ENCODE measurements around the gene NNMT. TPM values are rescaled to one million over a fixed set of nuclear protein-coding genes. Genes with fewer than 3 reads are reported as not detected.

The NNMT gene
- total RNA-seq, 1 donor from 2014 or later = 1,040 TPM

DNA sequence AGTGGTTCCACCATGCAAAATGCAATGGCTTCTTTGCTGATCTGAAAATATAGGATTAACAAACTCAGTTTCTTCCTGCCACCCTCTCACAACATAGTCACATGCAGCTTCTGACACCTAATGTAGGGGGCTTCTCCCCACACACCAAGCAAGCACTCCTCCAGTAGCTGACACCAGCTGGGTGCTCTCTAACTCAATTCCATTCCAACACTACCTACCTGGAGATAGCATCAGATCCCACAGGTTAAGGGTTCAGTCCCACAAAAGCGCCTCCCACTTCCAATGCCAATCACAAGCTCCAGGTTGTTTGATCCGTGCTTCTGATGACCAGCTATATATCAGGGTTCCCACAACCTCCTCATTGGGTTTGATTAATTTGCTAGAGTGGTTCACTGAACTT, 31.8 kb upstream of the NNMT start:
- H3K27ac ChIP-seq = no peak overlapping the region
- intact Hi-C loops (cut with DNase I) = loop anchor here (5.0 kb wide), 1 partner anchor 67 kb away; no protein-coding TSS in a partner anchor
- peaks cover 0 to 4% of the 10 kb centered on the region in 2 donors for H3K36me3 ChIP-seq
- H3K4me3 ChIP-seq = no peak overlapping the region
- H3K27me3 ChIP-seq = no peaks in the 10 kb centered on the region
- peak in 1 of 2 donors; percentile 57 for DNase-seq (ENCODE audit: low spot score in 2 of 2)
- peaks cover 8 to 15% of the 10 kb centered on the region in 2 donors for H3K4me1 ChIP-seq
- H3K9me3 ChIP-seq = no peaks in the 10 kb centered on the region
- TF ChIP-seq, protein P1, sequence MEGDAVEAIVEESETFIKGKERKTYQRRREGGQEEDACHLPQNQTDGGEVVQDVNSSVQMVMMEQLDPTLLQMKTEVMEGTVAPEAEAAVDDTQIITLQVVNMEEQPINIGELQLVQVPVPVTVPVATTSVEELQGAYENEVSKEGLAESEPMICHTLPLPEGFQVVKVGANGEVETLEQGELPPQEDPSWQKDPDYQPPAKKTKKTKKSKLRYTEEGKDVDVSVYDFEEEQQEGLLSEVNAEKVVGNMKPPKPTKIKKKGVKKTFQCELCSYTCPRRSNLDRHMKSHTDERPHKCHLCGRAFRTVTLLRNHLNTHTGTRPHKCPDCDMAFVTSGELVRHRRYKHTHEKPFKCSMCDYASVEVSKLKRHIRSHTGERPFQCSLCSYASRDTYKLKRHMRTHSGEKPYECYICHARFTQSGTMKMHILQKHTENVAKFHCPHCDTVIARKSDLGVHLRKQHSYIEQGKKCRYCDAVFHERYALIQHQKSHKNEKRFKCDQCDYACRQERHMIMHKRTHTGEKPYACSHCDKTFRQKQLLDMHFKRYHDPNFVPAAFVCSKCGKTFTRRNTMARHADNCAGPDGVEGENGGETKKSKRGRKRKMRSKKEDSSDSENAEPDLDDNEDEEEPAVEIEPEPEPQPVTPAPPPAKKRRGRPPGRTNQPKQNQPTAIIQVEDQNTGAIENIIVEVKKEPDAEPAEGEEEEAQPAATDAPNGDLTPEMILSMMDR (IDR thresholded peaks at IDR 0.05) = no peak

DNA sequence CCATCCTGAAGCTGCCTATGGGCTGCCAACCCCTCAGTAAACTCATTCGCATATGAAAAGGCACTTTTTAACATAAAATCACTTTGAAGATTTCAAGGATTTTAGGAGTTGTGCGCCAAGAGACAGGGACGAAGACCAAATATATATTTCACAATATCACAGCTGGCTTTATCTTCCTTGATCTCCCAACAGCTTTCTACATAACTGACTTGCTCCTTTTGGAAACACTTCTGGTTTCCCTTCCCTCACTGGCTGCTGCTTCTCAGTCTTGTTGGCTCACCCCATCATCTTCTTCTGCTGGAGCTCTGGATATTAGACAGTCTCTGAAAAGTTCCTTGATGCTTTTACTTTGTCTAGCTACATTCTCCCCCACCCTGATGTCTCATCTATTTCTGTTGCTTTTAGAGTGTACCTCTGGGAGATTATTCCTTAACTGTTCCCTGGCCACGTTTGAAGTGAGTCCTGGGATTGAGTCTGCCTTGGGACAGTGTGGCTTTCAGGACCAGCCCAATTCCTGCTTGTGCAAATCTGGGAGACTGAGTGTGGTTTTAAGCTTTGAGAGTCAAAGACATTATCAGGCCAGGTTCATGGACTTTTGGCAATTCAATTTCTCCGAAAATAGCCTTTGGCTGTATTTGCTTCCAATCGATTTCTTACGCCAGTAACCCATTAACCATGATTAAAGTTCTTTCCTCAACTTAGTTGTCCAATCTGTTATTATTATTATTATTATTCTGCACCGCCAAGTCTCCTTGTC, 30.9 kb upstream of the NNMT start:
- no peak overlapping the region for H3K27ac ChIP-seq
- no peaks in the 10 kb centered on the region for H3K27me3 ChIP-seq
- H3K36me3 ChIP-seq = peaks cover 2 to 7% of the 10 kb centered on the region in 2 donors
- H3K9me3 ChIP-seq = no peaks in the 10 kb centered on the region
- intact Hi-C loops (cut with DNase I) = no loop called here
- DNase-seq (ENCODE audit: low spot score in 2 of 2) = peak in 1 of 2 donors; percentile 51
- TF ChIP-seq, protein P1 (IDR thresholded peaks at IDR 0.05) = no peak
- H3K4me3 ChIP-seq = no peak overlapping the region
- peaks cover 6 to 7% of the 10 kb centered on the region in 2 donors for H3K4me1 ChIP-seq

DNA sequence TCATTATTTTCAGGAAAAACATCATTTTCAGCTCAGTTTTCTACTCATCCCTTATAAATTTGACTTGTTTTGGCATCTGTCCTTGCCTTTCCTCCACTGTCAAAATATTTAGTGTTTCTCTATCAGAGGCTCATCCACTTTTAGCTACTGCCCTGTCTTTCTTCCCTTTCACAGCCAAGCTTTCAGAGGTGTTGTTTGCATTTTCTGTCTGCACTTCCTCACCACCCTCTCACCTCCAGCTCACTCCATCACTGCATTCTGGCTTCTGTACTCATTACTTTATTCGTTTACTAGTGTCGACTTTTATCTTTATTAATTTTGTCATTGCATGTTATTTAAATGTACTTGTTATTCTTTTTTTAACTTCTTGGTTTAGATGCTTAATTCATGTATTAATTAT, 26.7 kb upstream of the NNMT start:
- H3K27ac ChIP-seq = no peak overlapping the region
- no peak overlapping the region for H3K4me3 ChIP-seq
- no peaks in the 10 kb centered on the region for H3K9me3 ChIP-seq
- no peaks in the 10 kb centered on the region for H3K27me3 ChIP-seq
- peaks cover 6 to 14% of the 10 kb centered on the region in 2 donors for H3K36me3 ChIP-seq
- TF ChIP-seq, protein P1 (IDR thresholded peaks at IDR 0.05) = no peak
- no peaks in the 10 kb centered on the region for H3K4me1 ChIP-seq
- DNase-seq (ENCODE audit: low spot score in 2 of 2) = no peak
- intact Hi-C loops (cut with DNase I) = no loop called here

DNA sequence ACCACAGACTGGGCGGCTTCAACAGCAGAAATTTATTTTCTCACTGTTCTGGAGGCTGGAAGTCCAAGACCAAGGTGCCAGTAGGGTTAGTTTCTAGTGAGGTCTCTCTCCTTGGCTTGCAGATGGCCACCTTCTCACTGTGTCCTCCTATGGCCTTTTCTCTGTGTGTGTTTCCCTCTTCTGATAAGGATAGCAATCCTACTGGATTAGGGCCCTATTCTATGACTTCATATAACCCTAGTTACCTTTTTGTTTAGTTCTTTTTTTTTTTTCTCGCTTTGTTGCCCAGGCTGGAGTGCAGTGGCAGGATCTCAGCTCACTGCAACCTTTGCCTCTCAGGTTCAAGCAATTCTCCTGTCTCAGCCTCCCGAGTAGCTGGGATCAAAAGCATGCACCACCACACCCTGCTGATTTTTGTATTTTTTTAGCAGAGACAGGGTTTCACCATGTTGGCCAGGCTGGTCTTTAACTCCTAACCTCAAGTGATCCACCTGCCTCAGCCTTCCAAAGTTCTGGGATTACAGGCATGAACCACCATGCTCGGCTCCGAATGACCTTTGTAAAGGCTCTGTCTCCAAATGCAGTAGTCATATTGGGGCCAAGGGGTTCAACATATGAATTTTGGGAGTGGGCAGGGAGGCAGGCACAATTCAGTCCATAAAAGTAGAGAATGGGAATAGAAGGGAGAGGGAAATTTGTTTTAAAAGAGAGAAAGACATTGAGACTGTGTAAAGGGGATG, 25.5 kb upstream of the NNMT start:
- H3K4me3 ChIP-seq = no peak overlapping the region
- no peaks in the 10 kb centered on the region for H3K27me3 ChIP-seq

DNA sequence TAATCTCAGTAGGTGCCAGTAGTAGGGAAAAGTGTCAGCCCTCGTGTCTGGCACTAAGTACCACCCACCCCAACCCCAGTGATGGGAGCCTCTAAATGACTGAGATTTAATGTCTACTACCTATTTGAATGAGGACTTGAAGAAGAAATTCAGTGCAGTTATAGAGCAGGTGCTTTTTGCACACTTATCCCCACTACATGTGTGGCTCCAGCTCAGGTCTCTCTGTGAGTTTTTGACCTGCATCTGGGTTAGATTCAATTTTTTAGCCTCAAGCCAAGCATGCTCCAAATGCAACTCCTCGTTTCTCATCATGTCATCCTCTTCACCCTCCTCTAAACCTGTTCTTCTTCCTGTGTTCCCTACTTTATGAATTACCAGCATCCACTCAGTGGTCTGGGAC, 24.9 kb upstream of the NNMT start:
- TF ChIP-seq, protein P1 (IDR thresholded peaks at IDR 0.05) = no peak
- no peaks in the 10 kb centered on the region for H3K9me3 ChIP-seq
- intact Hi-C loops (cut with DNase I) = no loop called here
- H3K4me1 ChIP-seq = no peaks in the 10 kb centered on the region
- H3K27ac ChIP-seq = no peak overlapping the region
- H3K27me3 ChIP-seq = no peaks in the 10 kb centered on the region
- DNase-seq (ENCODE audit: low spot score in 2 of 2) = no peak
- no peak overlapping the region for H3K4me3 ChIP-seq
- peaks cover 12 to 14% of the 10 kb centered on the region in 2 donors for H3K36me3 ChIP-seq

More for the DNA sequence above, 25.5 kb upstream of the NNMT start:
- no peaks in the 10 kb centered on the region for H3K4me1 ChIP-seq
- no peaks in the 10 kb centered on the region for H3K9me3 ChIP-seq
- TF ChIP-seq, protein P1 (IDR thresholded peaks at IDR 0.05) = no peak
- no peak for DNase-seq (ENCODE audit: low spot score in 2 of 2)
- intact Hi-C loops (cut with DNase I) = no loop called here
- H3K36me3 ChIP-seq = peaks cover 7 to 14% of the 10 kb centered on the region in 2 donors
- no peak overlapping the region for H3K27ac ChIP-seq

Data from ascending aorta (tissue), 2 donors.